Transverse colon (tissue), 4 donors: ENCODE data around the gene GALNT10. TPM values are rescaled to one million over a fixed set of nuclear protein-coding genes. Genes with fewer than 3 reads are reported as not detected.

ENCODE experiments used
- DNase-seq: peaks from one replicate; pipeline ENCODE4 v3.0.0-alpha.2; 2019
- H3K27ac ChIP-seq, 4 donors: fragments of 200-600 bp; sonication (generic); 2 replicates each; pipeline ENCODE4 v1.5.1; 2016 to 2018; ENCODE audit warnings: inconsistent platforms in 4 of 4
- H3K27me3 ChIP-seq: fragments of 200-600 bp; sonication (generic); 2 replicates; pipeline ENCODE4 v1.5.1; 2017; ENCODE audit warnings: inconsistent platforms
- H3K36me3 ChIP-seq, 4 donors: fragments of 200-600 bp; sonication (generic); 2 replicates each; pipeline ENCODE4 v1.5.1; 2017 to 2019; ENCODE audit warnings: inconsistent platforms in 4 of 4
- H3K4me1 ChIP-seq, 4 donors: fragments of 200-600 bp; sonication (generic); 2 replicates each; pipeline ENCODE4 v1.5.1; 2017 to 2020; ENCODE audit warnings: inconsistent platforms in 4 of 4
- H3K4me3 ChIP-seq, 4 donors: fragments of 200-600 bp; sonication (generic); 1 replicate in 1 of 4; 2 replicates in 3 of 4; pipeline versions ENCODE4 v1.5.1 to v1.6.1; 2017 to 2019; ENCODE audit warnings: inconsistent platforms in 4 of 4
- H3K9me3 ChIP-seq, 2 donors: fragments of 200-600 bp; sonication (generic); 2 replicates each; pipeline ENCODE4 v1.5.1; 2017 to 2019; ENCODE audit warnings: inconsistent platforms in 2 of 2
- CTCF ChIP-seq, 5 experiments: fragments of 200-600 bp in 3 of 5; fragments of 450-650 bp in 2 of 5; sonication (generic) in 3 of 5; IDR thresholded peaks; 1 replicate in 2 of 5; 2 replicates in 3 of 5; pipeline ENCODE4 v1.5.1; 2016 to 2017; ENCODE audit warnings: antibody characterized with exemption in 5 of 5, inconsistent platforms in 3 of 5, mild to moderate bottlenecking in 2 of 5, moderate library complexity in 1 of 5
- EP300 ChIP-seq: sonication (generic); formaldehyde crosslinking; IDR thresholded peaks from one replicate; pipeline ENCODE4 v1.6.1; 2017; ENCODE audit warnings: antibody characterized with exemption, low read depth
- POLR2A ChIP-seq: fragments of 450-650 bp; IDR thresholded peaks from one replicate; pipeline ENCODE4 v1.6.1; 2016; ENCODE audit warnings: antibody characterized with exemption, mild to moderate bottlenecking, moderate library complexity
- POLR2AphosphoS5 ChIP-seq, 3 donors: sonication (generic); formaldehyde crosslinking; IDR thresholded peaks; one replicate each; pipeline ENCODE4 v1.6.1; 2016; ENCODE audit warnings: antibody characterized with exemption in 3 of 3
- WGBS, 2 donors: methylation state at CpG; one replicate each; pipeline ENCODE4 v1.1.5; 2018; ENCODE audit warnings: low coverage in 1 of 2; 5-methylcytosine and 5-hydroxymethylcytosine counted together
- in situ Hi-C, 4 donors: fragments of 200-750 bp; cut with MboI; loops; one replicate each; pipeline versions ENCODE4 v1.15.0 to v1.15.1; 2017; ENCODE audit warnings: low sequenced_read_pairs in 3 of 4, low pct_ligation_motif_present in 1 of 4, low pct_unique_long_range_greater_than_20kb in 1 of 4
- intact Hi-C: fragments of 100-400 bp; cut with DNase I; formaldehyde crosslinking; loops from one replicate; pipeline ENCODE4 v1.15.1; 2023; ENCODE audit warnings: low total_unique reads
- total RNA-seq, 4 donors: library from RNA; depleted of rRNA; stranded (reverse); fragments of >200 nt; gene quantifications; one replicate each; pipeline ENCODE4 v1.1.0, GENCODE V29; 2016

Gene GALNT10
- total RNA-seq, 4 donors from 2014 or later, result 18.7 to 142 (median 39.3) TPM

- Histone ChIP-seq H3K9me3 (no peaks in the 10 kb centered on the region), H3K36me3 (no peaks in the 10 kb centered on the region), H3K27me3 (no peaks in the 10 kb centered on the region), H3K4me1 (no peaks in the 10 kb centered on the region), H3K4me3 (no peak overlapping the region), H3K27ac (no peak overlapping the region)
- whole genome bisulfite sequencing, 2 donors, result 94 to 100% methylated on average over 3 to 5 of the region's 5 CpGs
- in situ Hi-C loops (no loop called here), intact Hi-C loops (no loop called here)
- DNase-seq, result no peak
- no peak for TF ChIP-seq POLR2AphosphoS5 (IDR thresholded peaks at IDR 0.05)
- TF ChIP-seq CTCF (IDR thresholded peaks at IDR 0.05), result no peak
- no peak for TF ChIP-seq POLR2A
- no peak for TF ChIP-seq EP300
Measured at GRCh38 chr5:154344461-154344860, 153.9 kb downstream of the GALNT10 start.

GRCh38 chr5:154345255-154345952 lies 154.9 kb downstream of the GALNT10 start:
- intact Hi-C loops, result no loop called here
- Histone ChIP-seq H3K4me3 (no peak overlapping the region), H3K4me1 (no peaks in the 10 kb centered on the region), H3K27me3 (no peaks in the 10 kb centered on the region), H3K9me3 (no peaks in the 10 kb centered on the region), H3K36me3 (no peaks in the 10 kb centered on the region), H3K27ac (no peak overlapping the region)
- in situ Hi-C loops, result no loop called here
- DNase-seq, result no peak
- TF ChIP-seq CTCF (IDR thresholded peaks at IDR 0.05) (no peak), POLR2A (no peak), EP300 (no peak), POLR2AphosphoS5 (IDR thresholded peaks at IDR 0.05) (no peak)
- WGBS, 2 donors, result 72 to 79% methylated on average over 5 of the region's 5 CpGs

GRCh38 chr5:154346427-154346826 lies 155.9 kb downstream of the GALNT10 start:
- Histone ChIP-seq H3K36me3 (no peaks in the 10 kb centered on the region), H3K27me3 (no peaks in the 10 kb centered on the region), H3K4me3 (no peak overlapping the region), H3K27ac (no peak overlapping the region), H3K4me1 (no peaks in the 10 kb centered on the region), H3K9me3 (no peaks in the 10 kb centered on the region)
- in situ Hi-C loops (no loop called here), intact Hi-C loops (no loop called here)
- TF ChIP-seq CTCF (IDR thresholded peaks at IDR 0.05) (no peak), POLR2AphosphoS5 (IDR thresholded peaks at IDR 0.05) (no peak), POLR2A (no peak), EP300 (no peak)
- DNase-seq, result no peak
- 53 to 63% methylated on average over 1 of the region's 1 CpG for WGBS, 2 donors

- Histone ChIP-seq H3K9me3 (no peaks in the 10 kb centered on the region), H3K27me3 (no peaks in the 10 kb centered on the region), H3K36me3 (no peaks in the 10 kb centered on the region), H3K4me3 (no peak overlapping the region), H3K4me1 (no peaks in the 10 kb centered on the region), H3K27ac (no peak overlapping the region)
- TF ChIP-seq EP300 (no peak), CTCF (IDR thresholded peaks at IDR 0.05) (no peak), POLR2AphosphoS5 (IDR thresholded peaks at IDR 0.05) (no peak), POLR2A (no peak)
- in situ Hi-C loops (no loop called here), intact Hi-C loops (no loop called here)
- WGBS, 2 donors, result 94 to 100% methylated on average over 3 to 5 of the region's 5 CpGs
- DNase-seq, result no peak
Measured at GRCh38 chr5:154349626-154350264, 159.2 kb downstream of the GALNT10 start.
